Osteocyte (in vitro differentiated cells): ENCODE data around the gene C15orf39. TPM values are rescaled to one million over a fixed set of nuclear protein-coding genes. Genes with fewer than 3 reads are reported as not detected.
"Not testable (repeated sequence)": the region's sequence is repeated elsewhere in the genome, so short reads cannot be mapped to it uniquely, and the experiment has no call there.

Experiments used
- DNase-seq: peaks from one replicate; pipeline ENCODE4 v3.0.0; 2021; ENCODE audit warnings: mixed read lengths; ENCODE audit not compliant: unreplicated experiment; ENCODE audit errors: extremely low spot score
- H3K27ac Mint-ChIP-seq: one replicate; pipeline ENCODE4 v1.8.0; 2021; ENCODE audit warnings: mild to moderate bottlenecking, mixed read lengths; ENCODE audit not compliant: unreplicated experiment
- H3K27me3 Mint-ChIP-seq: one replicate; pipeline ENCODE4 v1.8.0; 2021; ENCODE audit warnings: mixed read lengths; ENCODE audit not compliant: unreplicated experiment
- H3K36me3 Mint-ChIP-seq: one replicate; pipeline ENCODE4 v1.8.0; 2021; ENCODE audit warnings: mixed read lengths; ENCODE audit not compliant: unreplicated experiment
- H3K4me1 Mint-ChIP-seq: one replicate; pipeline ENCODE4 v1.8.0; 2021; ENCODE audit warnings: mixed read lengths; ENCODE audit not compliant: unreplicated experiment
- H3K4me3 Mint-ChIP-seq: one replicate; pipeline ENCODE4 v1.8.0; 2021; ENCODE audit warnings: mild to moderate bottlenecking, moderate library complexity, mixed read lengths; ENCODE audit not compliant: unreplicated experiment
- H3K9me3 Mint-ChIP-seq: one replicate; pipeline ENCODE4 v1.8.0; 2021; ENCODE audit warnings: mixed read lengths; ENCODE audit not compliant: unreplicated experiment
- CTCF ChIP-seq: fragments of 200-600 bp; sonication (generic); IDR thresholded peaks from 2 replicates; pipeline ENCODE4 v1.5.0; 2021; ENCODE audit warnings: antibody characterized with exemption, mild to moderate bottlenecking, moderate library complexity
- total RNA-seq: library from RNA; stranded (reverse); gene quantifications from 2 replicates; pipeline ENCODE4 v1.2.1, GENCODE V29; 2021

Gene C15orf39
- total RNA-seq, 1 donor from 2014 or later = 19.4 TPM

GRCh38 chr15:75235760-75236729, 34.4 kb downstream of the C15orf39 start:
- Mint-ChIP-seq H3K4me3 (no peak overlapping the region), H3K27me3 (peaks cover 40% of the 10 kb centered on the region), H3K27ac (no peak overlapping the region), H3K4me1 (no peaks in the 10 kb centered on the region), H3K36me3 (no peaks in the 10 kb centered on the region), H3K9me3 (no peaks in the 10 kb centered on the region)
- TF ChIP-seq CTCF = no peak
- no peak for DNase-seq

- no peaks in the 10 kb centered on the region for H3K36me3 Mint-ChIP-seq
- peaks cover 38% of the 10 kb centered on the region for H3K27me3 Mint-ChIP-seq
- no peaks in the 10 kb centered on the region for H3K9me3 Mint-ChIP-seq
- no peak overlapping the region for H3K4me3 Mint-ChIP-seq
- no peak overlapping the region for H3K27ac Mint-ChIP-seq
- no peaks in the 10 kb centered on the region for H3K4me1 Mint-ChIP-seq
- no peak for DNase-seq
- TF ChIP-seq CTCF = no peak
These were observed 35.8 kb downstream of the C15orf39 start for GRCh38 chr15:75237316-75237982.

GRCh38 chr15:75238150-75238549, 36.5 kb downstream of the C15orf39 start:
- TF ChIP-seq CTCF = no peak
- peaks cover 38% of the 10 kb centered on the region for H3K27me3 Mint-ChIP-seq

GRCh38 chr15:75245741-75246140, 44.1 kb downstream of the C15orf39 start:
- not testable (repeated sequence) for H3K4me3 Mint-ChIP-seq, H3K9me3 Mint-ChIP-seq, H3K36me3 Mint-ChIP-seq, H3K4me1 Mint-ChIP-seq, DNase-seq, H3K27ac Mint-ChIP-seq
- H3K27me3 Mint-ChIP-seq = peaks cover 63% of the 10 kb centered on the region

More at GRCh38 chr15:75238150-75238549, 36.5 kb downstream of the C15orf39 start:
- Mint-ChIP-seq H3K9me3 (no peaks in the 10 kb centered on the region), H3K36me3 (no peaks in the 10 kb centered on the region), H3K27ac (no peak overlapping the region), H3K4me1 (no peaks in the 10 kb centered on the region), H3K4me3 (no peak overlapping the region)
- no peak for DNase-seq

GRCh38 chr15:75248991-75249390, 47.3 kb downstream of the C15orf39 start:
- not testable (repeated sequence) for H3K36me3 Mint-ChIP-seq, H3K4me1 Mint-ChIP-seq, H3K4me3 Mint-ChIP-seq, H3K9me3 Mint-ChIP-seq, DNase-seq, H3K27ac Mint-ChIP-seq
- H3K27me3 Mint-ChIP-seq = peaks cover 76% of the 10 kb centered on the region

- no peak for DNase-seq
- no peaks in the 10 kb centered on the region for H3K9me3 Mint-ChIP-seq
- no peak overlapping the region for H3K4me3 Mint-ChIP-seq
- H3K27ac Mint-ChIP-seq = no peak overlapping the region
- no peaks in the 10 kb centered on the region for H3K36me3 Mint-ChIP-seq
- H3K27me3 Mint-ChIP-seq = peaks cover 75% of the 10 kb centered on the region
- TF ChIP-seq CTCF = no peak
- no peaks in the 10 kb centered on the region for H3K4me1 Mint-ChIP-seq
These were observed 48.0 kb downstream of the C15orf39 start for GRCh38 chr15:75249726-75250125.

- H3K27ac Mint-ChIP-seq, H3K9me3 Mint-ChIP-seq, H3K36me3 Mint-ChIP-seq, H3K4me1 Mint-ChIP-seq, DNase-seq, H3K4me3 Mint-ChIP-seq: not testable (repeated sequence)
- peaks cover 63% of the 10 kb centered on the region for H3K27me3 Mint-ChIP-seq
These were observed 49.7 kb downstream of the C15orf39 start for GRCh38 chr15:75251343-75251742.
